Activated CD4-positive, alpha-beta T cell treated with anti-CD3 and anti-CD28 coated beads, Interleukin-2, amount 50 U/mL, for 24 hours (primary cell): Measurements from ENCODE around the gene TNIK.

ENCODE experiments used
- DNase-seq, 2 donors: peaks; one replicate each; pipeline ENCODE4 v3.0.0-alpha.2; 2020; ENCODE audit warnings: low read depth in 1 of 2, low spot score in 1 of 2

The TNIK gene

DNA sequence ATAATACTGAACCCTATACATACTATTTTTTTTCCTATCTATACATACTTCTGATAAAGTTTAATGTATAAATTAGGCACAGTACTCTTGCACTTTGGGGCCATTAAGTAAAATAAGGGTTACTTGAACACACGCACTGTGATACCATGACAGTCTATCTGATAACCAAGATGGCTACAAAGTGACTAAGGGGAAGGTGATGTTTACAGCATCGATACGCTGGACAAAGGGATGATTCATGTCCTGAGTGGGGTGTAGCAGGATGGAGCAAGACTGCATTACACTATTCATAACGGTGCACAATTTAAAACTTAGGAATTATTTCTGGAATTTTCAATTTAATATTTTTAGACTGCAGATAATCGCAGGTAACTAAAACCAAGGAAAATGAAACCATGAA is 403.7 kb downstream of the TNIK start:
- DNase-seq, result no peak

DNA sequence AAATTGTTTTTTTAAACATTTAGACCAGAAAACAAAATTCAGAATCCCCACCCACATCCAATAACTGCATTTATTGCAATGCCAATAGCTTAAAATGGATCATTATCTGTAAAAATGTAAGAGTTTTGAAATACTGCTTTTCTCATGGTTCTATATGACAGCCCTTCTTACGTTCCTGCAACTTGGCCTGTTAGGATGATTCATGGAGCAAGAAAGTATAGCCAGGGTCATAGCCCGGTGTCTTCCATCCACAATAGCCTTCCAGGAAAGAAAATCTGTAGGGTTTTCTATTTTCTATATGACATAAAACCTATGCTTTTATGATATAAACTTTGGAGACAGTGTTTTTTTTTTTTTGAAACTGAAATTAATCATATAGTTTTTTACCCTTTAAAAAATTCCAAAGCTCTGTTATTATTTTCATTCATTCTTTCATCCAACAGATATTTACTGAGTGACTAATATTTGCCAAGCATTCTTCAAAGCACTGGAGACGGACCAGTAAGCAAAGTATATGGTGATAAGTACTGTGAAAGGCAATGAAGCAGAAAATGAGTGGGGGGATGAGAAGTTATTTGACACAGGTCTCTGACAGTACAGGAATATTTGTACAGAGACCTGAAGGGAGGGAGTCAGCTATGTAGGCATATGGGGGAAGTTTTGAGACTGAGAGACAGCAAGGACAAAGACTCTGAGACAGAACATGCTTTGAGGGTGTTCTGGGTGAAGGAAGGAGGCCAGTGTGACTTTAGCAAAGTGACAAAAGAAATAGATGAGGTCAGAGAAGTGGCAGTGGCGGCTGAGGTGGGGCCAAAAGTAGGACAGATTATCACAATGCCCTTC is 404.6 kb downstream of the TNIK start:
- no peak for DNase-seq

DNA sequence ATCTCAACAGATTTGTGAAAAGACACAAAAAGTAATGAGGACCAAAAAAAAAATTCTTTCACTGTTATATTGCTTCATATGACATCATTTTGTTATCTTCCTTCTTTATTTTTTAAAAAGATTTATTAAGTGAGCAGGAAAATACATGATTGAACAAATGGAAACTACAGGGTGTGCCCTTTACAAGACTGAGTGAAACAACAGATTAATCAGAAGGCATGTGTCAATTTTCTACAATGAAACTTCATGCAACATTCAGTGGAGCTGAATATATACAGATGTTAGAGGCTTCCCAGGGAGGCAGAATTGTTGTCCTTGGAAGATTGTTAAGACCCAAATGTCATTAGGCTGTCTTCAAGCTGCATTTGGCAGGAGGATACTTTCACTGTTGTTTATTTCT is 405.3 kb downstream of the TNIK start:
- no peak for DNase-seq

DNA sequence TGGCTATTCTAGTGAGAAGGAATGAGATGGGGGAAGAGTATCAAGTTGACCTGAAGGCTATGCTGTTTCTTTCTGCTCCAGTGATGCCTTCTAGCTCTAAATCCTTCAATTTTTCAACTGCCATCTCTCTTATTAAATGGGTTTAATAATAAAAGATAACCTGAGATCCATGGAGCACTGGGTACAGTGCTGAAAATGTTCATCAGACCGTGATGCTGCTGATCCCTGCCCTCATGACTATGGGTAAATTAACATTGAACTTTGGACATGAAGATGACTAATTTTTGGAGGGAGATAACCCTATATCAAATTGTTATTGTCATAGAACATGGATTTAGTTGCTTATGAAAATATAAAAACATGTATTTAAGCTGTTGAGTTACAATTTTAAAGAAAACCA is 406.0 kb downstream of the TNIK start:
- DNase-seq, result no peak

DNA sequence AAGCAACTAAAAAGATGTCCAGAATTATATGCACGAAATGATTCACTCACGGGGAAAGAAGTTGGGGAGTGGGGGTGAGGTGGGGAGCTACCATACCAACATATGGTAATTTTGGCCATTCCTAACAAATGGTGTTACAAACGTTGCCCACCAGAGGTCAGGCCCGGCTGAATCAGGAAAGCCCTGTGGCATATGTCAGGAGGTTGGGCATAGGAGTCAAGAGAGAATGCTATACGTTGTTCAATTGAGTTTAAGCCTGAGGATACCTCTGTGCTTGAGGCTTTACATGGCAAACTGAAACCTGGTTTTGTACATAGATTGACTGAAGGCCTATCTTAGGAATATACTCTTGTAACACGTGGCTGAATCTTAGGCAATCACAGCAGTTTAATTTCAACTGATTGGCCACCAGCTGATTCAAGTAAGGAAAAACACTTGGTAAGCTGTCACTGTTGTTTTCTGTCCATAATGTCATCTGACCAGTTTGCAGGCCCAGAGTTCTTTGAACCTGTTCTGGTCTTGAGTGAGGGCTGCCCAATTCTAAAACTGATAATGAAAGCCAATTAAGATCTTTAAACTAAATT is 410.3 kb downstream of the TNIK start:
- peak in 1 of 2 donors; percentile 3 for DNase-seq

DNA sequence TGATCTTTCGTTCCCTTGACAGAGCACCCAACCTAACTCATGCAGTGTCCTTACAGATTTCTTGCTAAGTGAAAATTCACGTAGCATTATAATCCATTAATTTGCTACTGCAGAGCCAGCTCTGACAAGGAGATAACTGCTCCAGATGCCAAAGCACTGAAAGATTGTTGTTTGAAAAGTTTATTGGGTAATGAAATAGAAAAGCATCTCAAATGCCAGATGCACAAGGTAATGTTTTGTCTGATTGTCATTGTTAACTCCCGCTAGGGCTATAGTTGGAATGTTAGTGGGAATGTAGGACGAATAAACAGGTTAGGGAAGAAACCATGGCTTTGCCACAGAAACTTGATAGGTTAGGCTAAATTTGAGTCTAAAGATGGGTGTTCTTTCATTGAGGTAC is 413.4 kb downstream of the TNIK start:
- DNase-seq, result no peak

DNA sequence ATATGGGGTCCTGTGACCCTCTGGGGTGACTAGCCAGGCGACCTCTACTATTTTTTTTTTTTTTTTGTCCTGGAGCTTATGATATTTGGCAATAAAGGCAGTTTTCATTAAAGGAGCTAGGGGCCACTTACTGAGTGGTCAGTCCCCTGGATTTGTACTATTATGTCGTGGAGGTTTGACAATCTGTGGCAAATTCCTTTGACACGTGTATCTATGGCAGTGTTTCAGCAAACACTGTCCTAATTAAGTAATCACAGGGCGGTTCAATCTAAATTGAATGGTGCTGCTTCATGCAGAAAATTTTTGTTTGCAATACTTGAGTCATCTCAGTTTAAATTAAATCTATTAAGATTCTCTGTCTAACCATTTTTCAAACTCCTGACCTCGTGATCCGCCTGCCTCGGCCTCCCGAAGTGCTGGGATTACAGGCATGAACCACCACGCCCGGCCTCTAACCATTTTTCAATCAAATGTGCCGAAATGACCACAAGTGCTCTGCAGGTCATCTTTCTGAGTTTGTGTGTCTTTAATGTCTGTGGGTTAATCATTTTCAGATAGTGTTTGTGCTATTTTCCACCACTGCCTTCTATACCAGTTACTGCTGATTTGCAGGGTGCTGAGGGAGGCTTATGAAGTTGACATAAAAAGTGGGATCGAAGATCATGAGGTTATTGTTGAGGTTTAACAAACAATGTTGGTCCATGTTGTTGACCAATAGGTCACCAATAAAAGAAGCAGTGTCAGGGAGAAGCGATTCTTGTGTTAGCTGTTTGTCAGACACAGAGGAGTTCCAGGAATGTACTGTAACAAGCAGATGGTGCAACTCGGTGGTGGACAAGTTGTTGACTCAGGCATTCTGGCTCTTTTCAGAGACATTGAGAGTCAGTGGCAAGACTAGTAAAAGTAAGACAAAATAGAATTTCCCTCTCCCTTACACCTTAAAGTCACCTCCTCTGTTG is 415.1 kb downstream of the TNIK start:
- no peak for DNase-seq

DNA sequence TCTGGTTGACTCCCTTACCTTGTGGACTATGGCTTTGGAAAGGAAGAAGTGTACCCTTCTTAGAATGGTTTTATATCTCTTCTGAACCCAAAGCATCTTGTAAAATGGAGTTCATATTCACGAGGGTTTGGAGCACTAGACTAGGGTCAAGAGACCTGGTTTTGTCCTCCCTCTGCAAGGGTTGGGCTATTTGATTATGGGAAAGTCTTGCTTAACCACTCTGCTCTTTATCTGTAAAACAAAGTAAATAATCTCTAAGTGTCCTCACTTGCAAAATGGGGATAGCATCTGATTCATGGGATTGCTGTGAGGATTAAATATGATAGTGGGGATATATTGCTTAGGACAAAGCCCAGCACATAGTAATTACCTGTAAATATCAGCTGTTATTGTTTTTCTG is 415.8 kb downstream of the TNIK start:
- DNase-seq, result no peak

DNA sequence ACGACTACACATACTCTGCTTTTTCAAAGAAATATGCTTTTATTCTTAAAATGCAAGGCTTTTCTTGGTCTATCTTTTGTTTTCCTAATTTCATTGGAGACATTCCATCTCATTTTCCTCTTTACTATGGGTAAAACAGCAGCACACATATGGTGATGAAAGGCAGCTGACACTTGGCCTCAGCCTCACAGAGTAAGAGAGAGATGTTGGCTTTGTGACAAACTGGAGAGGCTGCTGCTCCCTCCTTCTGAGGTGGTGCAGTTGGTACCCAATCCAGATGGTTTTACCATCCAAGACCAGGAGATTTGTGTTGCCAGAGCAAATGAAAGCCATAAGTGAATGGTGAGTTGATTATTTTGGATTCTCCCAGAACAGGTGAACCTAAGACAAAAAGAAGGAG is 420.5 kb downstream of the TNIK start:
- no peak for DNase-seq

DNA sequence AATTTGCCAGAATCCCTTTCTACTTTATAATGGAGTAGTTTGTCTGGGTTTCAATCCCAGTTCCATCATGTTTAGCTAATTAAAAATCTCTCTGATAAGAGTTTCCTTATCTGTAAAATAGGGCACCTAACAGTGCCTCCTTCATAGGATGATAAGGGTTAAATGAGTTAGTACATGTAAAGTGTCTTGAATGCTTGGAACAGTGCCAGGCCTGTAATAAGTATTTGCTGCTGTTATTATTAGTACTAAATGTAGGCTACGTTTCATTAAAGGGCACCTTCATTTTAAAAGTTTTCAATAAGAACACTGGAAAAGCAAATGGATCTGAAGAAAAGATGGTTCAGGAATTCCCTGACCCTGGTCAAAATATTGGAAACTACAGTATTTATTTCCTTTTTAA is 421.9 kb downstream of the TNIK start:
- no peak for DNase-seq

DNA sequence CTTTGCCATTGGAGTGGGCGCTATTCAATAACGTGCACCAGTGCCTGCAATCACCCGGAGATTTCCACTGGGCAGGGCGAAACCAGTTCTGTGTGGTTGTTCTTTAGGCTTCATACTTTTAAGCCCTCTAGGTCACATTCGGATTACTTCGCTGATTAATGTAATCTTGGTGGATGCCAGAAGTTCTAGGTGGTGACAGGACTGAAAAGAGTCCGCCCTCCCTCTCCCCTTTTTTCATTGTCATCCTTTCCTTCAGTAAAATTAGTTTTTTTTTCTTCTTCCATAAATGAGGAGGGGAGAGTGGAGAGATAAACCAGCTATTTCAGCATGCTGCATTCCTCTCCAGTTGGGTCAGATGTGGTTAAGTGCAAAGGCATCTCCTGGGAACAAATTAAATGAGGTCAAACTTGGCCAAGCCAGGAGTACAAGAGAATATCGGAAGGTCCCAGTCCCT is 431.4 kb downstream of the TNIK start:
- DNase-seq, result no peak

DNA sequence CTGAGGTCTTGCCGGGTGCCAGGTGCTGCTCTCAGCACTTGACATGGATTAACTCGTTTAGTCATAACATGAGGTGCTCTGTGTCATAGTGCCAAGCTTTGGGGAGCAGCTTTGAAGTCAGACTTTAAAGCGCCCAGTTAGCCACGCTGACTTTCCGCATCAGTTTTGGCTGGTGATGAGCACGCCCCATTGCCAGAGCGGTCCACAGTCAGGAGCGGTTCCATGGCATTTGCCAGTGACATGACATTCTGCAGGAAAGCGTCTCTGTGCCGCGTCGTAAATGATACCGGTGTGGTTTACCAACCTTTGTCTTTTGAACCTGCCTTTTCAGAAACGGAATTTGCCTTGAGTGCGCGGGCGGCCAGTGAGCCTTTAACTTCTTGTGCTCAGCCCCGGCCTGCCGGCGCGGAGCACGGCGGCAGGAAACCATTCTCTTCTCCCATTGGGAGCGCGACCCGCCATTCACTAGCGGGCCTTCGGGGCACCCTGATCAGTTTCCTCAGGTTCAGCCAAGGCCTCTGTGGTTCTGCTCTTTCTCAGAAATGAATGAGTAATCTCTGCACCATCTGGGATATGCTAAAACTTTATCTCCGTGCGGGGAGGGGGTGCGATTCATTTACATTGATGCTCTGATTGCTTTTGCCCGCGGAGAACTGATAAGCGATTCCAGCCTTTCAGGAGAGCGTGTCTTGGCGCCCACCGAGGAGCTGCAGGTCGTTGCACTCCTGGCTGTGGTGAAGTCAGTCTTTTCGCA is 432.0 kb downstream of the TNIK start:
- DNase-seq, result peak in 1 of 2 donors; percentile 17

DNA sequence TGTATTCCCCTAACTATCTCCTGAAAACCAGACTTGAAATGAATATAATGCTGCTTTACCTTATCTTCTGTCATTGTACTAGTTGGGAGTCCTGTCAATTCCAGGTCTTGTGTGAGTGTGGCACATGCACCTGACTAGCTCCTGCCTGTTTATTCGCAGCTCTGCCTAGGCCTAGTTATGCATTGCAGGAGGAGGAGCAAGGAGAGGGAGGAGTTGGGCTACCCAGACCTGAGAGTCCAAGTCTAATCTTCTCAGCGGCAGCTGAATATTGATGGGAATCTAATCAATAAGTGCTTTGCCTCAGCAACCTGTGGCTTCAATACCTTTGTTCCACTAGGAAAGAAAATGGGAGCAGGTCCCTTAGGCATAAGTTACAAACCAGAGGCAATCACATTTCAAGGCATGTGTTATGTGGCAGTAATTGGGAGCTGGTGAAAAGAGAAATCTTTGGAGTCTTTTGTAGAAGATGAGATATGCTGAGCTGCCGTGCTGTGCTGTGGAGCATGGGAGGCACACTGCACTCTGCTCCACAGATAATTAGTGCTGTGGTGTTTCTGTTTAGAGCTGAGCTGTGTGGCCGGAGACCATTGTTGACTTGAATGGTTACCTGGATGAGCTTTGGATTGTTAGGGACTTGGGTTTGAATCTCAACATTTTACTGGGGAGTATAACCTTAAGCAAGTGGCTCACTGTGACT is 433.5 kb downstream of the TNIK start, which contains the start of gene SLC2A2:
Gene SLC2A2, minus strand, starts transcription at position 124 of the 697 bp plus-strand sequence. Its CDS starts 50 bp downstream, at position 74.
- DNase-seq, result no peak

DNA sequence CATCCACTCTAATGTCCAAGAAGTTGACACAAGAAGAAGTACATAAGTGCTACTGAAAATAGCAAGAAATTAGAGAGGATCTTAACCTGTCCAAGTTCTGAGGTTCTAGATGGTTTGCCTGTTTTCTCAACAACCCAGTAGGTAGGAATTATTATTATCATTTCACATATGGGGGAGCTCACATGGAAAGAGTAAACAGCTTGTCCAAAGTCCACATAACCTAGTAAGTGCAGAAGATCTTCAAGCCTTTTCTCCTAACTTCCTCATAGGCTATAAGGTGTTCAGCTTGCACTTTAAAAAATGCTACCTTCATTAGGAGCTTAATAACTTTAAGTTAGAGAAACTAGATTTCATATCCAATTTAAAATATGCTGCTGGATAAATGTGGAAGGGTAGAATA is 436.6 kb downstream of the TNIK start:
- no peak for DNase-seq

DNA sequence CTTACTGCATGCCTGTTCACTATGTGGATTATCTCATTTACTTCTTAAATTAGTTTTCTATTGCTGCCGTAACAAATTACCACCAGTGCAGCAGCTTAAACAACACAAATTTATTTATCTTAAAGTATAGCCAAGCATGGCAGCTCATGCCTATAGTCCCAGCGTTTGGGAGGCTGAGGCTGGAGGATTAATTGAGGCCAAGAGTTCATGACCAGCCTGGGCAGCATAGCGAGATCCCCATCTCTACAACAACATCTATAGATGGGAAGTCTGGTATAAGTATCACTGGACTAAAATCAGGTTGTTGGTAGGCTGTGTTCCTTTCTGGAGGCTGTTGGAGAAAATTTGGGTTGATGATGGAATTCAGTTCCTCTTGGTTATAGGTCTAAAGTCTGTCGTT is 438.8 kb downstream of the TNIK start:
- DNase-seq, result no peak

DNA sequence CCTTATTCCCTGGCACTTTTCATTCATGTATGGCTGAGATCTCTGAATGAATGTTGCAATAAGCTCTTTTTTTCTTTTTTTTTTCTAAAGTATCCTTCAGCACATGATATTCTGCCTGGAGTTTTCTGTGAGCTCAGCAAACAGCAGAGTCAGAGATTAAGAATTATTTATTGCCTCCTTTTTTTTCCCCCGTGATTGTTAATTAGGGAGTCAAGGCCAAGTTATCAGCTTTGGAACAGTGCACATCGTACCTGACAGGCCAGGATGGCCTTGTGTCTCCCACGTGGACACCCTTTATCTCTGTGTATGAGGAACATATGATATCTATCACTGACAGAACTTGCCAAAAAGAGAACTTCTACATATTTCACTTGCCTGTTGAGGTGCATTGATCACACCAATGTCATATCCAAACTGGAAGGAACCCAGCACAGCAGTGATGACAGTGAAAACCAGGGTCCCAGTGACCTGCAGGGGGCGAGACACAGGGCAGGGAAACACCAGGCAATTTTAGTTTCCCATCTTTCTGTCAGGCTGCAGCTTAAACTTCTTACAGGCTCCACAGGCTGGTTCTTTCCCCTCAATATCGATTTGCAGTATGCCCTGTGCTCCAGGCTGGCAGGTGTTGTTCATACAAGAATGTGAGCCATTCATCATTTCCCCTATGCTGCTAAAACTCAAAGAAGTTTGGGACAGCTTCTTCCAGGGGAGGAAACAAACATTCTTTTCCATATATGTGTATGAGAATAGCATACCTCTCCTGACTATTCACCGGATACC is 441.9 kb downstream of the TNIK start:
- DNase-seq, result no peak

DNA sequence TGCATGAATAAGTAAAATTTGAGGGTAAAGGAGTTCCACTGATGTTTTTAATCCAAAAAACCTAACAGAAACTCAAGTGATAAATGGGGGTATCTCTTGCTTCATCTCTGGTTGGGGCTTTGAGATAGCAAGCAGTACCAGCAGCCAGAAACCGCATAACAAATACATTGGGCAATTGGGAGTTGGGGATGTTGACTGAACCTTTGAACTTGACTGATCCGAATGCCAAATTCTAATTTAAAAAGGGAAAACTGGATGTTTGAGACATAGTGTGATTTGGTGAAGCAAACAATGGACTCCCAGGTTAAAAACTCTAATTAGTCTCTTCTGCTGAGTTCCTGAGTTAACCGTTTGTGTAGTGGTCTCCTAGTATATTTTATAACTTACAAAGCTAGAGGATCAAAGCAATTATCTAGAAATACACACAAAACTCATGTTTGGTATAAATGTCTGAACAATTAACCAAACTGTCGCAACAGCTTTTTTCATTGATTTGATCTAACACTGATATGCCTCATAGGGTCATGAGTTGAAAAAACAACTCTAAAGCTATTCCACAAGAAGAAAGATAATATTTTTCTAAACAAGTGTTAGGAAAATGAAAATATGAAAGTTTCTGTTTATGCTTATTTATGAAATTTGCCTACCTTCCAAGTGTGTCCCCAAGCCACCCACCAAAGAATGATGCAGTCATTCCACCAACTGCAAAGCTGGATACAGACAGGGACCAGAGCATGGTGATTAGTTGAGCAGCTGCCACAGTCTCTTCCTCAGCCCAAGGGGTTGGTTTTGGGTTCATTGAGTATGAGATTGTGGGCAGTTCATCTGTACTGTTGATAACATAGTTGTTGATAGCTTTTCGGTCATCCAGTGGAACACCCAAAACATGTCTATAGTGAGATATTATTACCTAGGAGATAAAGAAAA is 446.1 kb downstream of the TNIK start:
- DNase-seq, result no peak

DNA sequence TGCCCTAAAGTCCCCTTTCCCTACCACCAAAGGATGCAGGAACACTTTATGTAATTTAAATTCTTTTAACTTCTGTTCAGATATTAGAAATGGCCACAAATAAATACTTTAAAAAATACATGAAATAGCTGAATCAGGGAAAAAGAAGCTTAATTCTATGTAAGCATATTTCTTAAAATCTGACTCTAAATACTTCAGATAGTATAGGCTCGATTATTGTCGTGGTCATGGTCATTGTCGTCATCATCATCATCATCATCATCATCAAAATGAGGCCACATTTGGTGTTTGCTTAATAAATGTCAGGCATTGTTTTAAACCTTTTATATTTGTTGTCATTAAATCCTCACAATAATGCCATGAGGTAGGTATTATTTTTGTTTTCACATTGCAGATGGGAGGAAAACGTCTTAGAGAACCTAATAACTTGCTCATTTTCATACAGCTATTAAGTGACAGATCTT is 448.3 kb downstream of the TNIK start:
- no peak for DNase-seq
